Activated naive CD4-positive, alpha-beta T cell treated with anti-CD3 and anti-CD28 coated beads, Interleukin-2, amount 10 ng/mL, durations not matched to agents 7 days and 5 days (primary cell): ENCODE data around the gene ARL13A.

Experiments
- CTCF ChIA-PET: fragments of 350-600 bp; sonication (Branson Sonifier 250); formaldehyde crosslinking; loops from one replicate; lab custom pipeline; 2021; ENCODE audit warnings: antibody characterized with exemption; lab: Charles Lee
- DNase-seq: peaks from one replicate; pipeline ENCODE4 v3.0.0-alpha.2; 2020
- H3K27ac Mint-ChIP-seq: one replicate; pipeline ENCODE4 v1.8.0; 2021; ENCODE audit warnings: mild to moderate bottlenecking, moderate library complexity, mixed read lengths
- H3K27me3 Mint-ChIP-seq: one replicate; pipeline ENCODE4 v1.8.0; 2021; ENCODE audit warnings: mild to moderate bottlenecking, mixed read lengths
- H3K36me3 Mint-ChIP-seq: one replicate; pipeline ENCODE4 v1.8.0; 2021; ENCODE audit warnings: mixed read lengths
- H3K4me1 Mint-ChIP-seq: one replicate; pipeline ENCODE4 v1.8.0; 2021; ENCODE audit warnings: mixed read lengths
- H3K4me3 Mint-ChIP-seq: one replicate; pipeline ENCODE4 v1.8.0; 2021; ENCODE audit warnings: mild to moderate bottlenecking, moderate library complexity, mixed read lengths
- H3K9me3 Mint-ChIP-seq: one replicate; pipeline ENCODE4 v1.8.0; 2021; ENCODE audit warnings: mixed read lengths

Gene ARL13A

GRCh38 chrX:101025126-101025525 is 55.6 kb downstream of the ARL13A start:
- no peaks in the 10 kb centered on the region for H3K9me3 Mint-ChIP-seq
- H3K27me3 Mint-ChIP-seq = no peaks in the 10 kb centered on the region
- H3K4me1 Mint-ChIP-seq = peaks cover 6% of the 10 kb centered on the region
- CTCF ChIA-PET = no interaction called here
- no peak for DNase-seq
- peaks cover 38% of the 10 kb centered on the region for H3K36me3 Mint-ChIP-seq
- no peak overlapping the region for H3K4me3 Mint-ChIP-seq
- no peak overlapping the region for H3K27ac Mint-ChIP-seq

- peaks cover 29% of the 10 kb centered on the region for H3K36me3 Mint-ChIP-seq
- DNase-seq = no peak
- peaks cover 6% of the 10 kb centered on the region for H3K4me1 Mint-ChIP-seq
- H3K4me3 Mint-ChIP-seq = no peak overlapping the region
- CTCF ChIA-PET = no interaction called here
- no peak overlapping the region for H3K27ac Mint-ChIP-seq
- no peaks in the 10 kb centered on the region for H3K9me3 Mint-ChIP-seq
- H3K27me3 Mint-ChIP-seq = no peaks in the 10 kb centered on the region
Observed at GRCh38 chrX:101028562-101028961, 59.1 kb downstream of the ARL13A start.

- Mint-ChIP-seq H3K27ac (no peak overlapping the region), H3K27me3 (no peaks in the 10 kb centered on the region), H3K4me3 (no peak overlapping the region), H3K9me3 (no peaks in the 10 kb centered on the region), H3K36me3 (peaks cover 29% of the 10 kb centered on the region), H3K4me1 (peaks cover 6% of the 10 kb centered on the region)
- CTCF ChIA-PET = no interaction called here
- DNase-seq = no peak
Observed at GRCh38 chrX:101029665-101030064, 60.2 kb downstream of the ARL13A start.

- H3K9me3 Mint-ChIP-seq = no peaks in the 10 kb centered on the region
- DNase-seq = no peak
- peaks cover 22% of the 10 kb centered on the region for H3K36me3 Mint-ChIP-seq
- no peaks in the 10 kb centered on the region for H3K4me1 Mint-ChIP-seq
- CTCF ChIA-PET = interaction anchor here (0.5 kb wide), 1 partner anchor 246 kb away, joined by 3 read pairs; no protein-coding TSS in a partner anchor
- no peaks in the 10 kb centered on the region for H3K27me3 Mint-ChIP-seq
- H3K27ac Mint-ChIP-seq = no peak overlapping the region
- H3K4me3 Mint-ChIP-seq = no peak overlapping the region
Observed at GRCh38 chrX:101037231-101037630, 67.7 kb downstream of the ARL13A start.

GRCh38 chrX:101040197-101040596 is 70.7 kb downstream of the ARL13A start:
- Mint-ChIP-seq H3K36me3 (peaks cover 29% of the 10 kb centered on the region), H3K27ac (no peak overlapping the region), H3K9me3 (no peaks in the 10 kb centered on the region), H3K4me3 (no peak overlapping the region), H3K27me3 (no peaks in the 10 kb centered on the region), H3K4me1 (no peaks in the 10 kb centered on the region)
- CTCF ChIA-PET = no interaction called here
- DNase-seq = no peak
